MG63 (cell line): ENCODE results near the gene PTK6. TPM values are rescaled to one million over a fixed set of nuclear protein-coding genes. Genes with fewer than 3 reads are reported as not detected.
"Not testable (repeated sequence)": the region's sequence is repeated elsewhere in the genome, so short reads cannot be mapped to it uniquely, and the experiment has no call there.

ENCODE experiments used
- DNase-seq: peaks from one replicate; pipeline ENCODE4 v3.0.0-alpha.2; 2020
- H3K27me3 ChIP-seq: fragments of 250-450 bp; sonication (Bioruptor Pico); 2 replicates; pipeline ENCODE4 v1.5.1; 2020; ENCODE audit warnings: mild to moderate bottlenecking, moderate library complexity
- H3K36me3 ChIP-seq: fragments of 250-450 bp; sonication (Bioruptor Pico); 2 replicates; pipeline ENCODE4 v1.5.1; 2020; ENCODE audit warnings: mild to moderate bottlenecking, moderate library complexity
- H3K4me3 ChIP-seq: fragments of 250-450 bp; sonication (Bioruptor Pico); 2 replicates; pipeline ENCODE4 v1.5.1; 2020; ENCODE audit warnings: mild to moderate bottlenecking, moderate library complexity
- H3K9me3 ChIP-seq: fragments of 250-450 bp; sonication (Bioruptor Pico); 2 replicates; pipeline ENCODE4 v1.5.1; 2020; ENCODE audit warnings: mild to moderate bottlenecking, moderate library complexity
- total RNA-seq: library from RNA; depleted of rRNA; stranded (reverse); fragments of >200 nt; shearing (Covaris generic); gene quantifications from 2 replicates; pipeline ENCODE4 v1.2.3, GENCODE V29; 2014; ENCODE audit warnings: low replicate concordance; rRNA removed

PTK6 gene
- total RNA-seq, 1 experiment from 2014 or later, result 0.23 TPM

DNA sequence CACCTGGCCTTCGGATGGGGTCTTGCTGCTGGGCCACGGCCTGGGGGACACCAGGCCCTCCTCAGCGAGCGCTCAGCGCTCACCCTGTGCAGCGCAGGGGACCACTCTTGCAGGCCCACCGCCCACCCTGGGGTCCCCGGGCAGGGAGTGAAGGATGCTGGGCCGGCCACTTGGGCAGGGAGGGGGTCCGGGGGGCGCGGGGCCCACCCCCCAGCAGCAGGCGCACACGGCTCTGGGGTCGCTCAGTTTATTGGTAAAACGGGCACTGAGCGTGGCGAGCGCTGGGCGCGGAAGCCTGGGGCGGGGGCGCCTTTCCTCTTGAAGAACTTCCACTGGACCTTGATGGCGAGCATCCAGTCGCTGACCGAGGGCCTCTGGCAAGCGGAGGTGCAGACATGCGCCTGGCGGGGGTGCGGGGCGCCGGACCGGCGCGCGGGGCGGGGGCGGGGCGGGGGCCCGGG lies 49.4 kb downstream of the PTK6 start:
- DNase-seq, result no peak
- no peaks in the 10 kb centered on the region for H3K9me3 ChIP-seq
- H3K36me3 ChIP-seq, result no peaks in the 10 kb centered on the region

GRCh38 chr20:63487116-63487764 lies 49.9 kb downstream of the PTK6 start:
- no peak for DNase-seq
- Histone ChIP-seq H3K9me3 (no peaks in the 10 kb centered on the region), H3K27me3 (no peaks in the 10 kb centered on the region), H3K36me3 (no peaks in the 10 kb centered on the region), H3K4me3 (no peak overlapping the region)

More for the DNA sequence above, 49.4 kb downstream of the PTK6 start:
- Histone ChIP-seq H3K27me3 (no peaks in the 10 kb centered on the region), H3K4me3 (no peak overlapping the region)

DNA sequence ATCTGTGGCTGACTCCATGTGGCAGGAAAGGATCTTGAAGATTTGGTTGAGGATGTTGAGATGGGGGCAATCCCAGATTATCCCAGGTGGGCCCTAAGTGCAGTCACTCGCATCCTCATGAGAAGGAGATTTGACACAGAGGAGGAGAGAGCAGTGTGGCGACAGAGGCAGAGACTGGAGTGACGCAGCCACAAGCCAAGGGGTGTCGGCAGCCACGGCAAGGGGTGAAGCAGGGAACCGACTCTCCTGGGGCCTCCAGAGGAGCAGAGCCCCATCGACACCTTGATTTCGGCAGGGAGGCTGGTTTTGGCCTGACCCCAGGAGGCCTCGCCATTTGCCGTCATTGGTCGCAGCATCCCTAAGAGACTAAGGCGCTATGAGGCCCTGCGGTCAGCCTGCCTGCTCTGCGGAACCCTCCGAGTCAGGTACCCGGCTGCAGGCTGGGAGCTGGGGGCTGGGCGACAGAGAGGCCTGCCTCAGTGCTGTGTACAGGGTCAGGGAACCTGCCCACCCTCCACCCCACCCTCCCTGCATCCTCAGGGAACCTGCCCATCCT lies 50.8 kb downstream of the PTK6 start:
- Histone ChIP-seq H3K4me3 (no peak overlapping the region), H3K36me3 (no peaks in the 10 kb centered on the region), H3K27me3 (no peaks in the 10 kb centered on the region), H3K9me3 (no peaks in the 10 kb centered on the region)
- DNase-seq, result no peak

DNA sequence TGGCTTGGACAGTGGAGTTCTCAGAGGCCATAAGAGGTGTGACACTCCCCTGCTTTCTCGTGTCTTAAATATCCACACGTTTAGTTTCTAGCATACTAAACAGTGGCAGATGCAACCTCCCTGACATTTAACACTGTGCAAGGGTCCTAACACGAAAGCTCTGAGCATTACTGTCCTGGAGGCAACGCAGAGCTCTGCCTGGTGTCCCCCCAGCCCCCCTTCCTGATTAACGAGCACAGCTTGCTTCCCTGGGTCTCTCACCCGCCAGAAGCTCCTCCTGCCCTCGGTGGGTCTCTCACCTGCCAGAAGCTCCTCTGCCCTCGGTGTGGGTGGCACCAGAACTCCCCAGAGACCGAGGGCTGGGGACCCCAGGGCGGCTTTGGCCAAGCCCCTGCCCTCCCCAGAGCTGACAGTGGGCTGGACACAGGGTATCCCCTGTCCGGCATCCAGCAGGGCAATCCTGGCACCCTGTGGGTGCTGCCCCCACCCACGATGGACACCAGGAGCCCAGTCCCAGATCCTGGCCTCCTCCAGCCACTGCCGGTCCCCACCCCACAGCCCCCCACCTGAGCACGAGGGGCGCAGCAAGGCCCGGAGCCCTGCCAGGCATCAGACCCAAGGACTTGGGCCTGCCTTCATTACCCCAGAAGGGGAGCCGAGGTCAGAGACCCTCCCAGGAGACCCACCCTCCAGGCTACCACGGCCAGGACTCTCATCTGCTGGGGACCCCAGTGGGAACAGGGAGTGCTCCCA lies 52.3 kb downstream of the PTK6 start:
- Histone ChIP-seq H3K36me3 (no peaks in the 10 kb centered on the region), H3K4me3 (no peak overlapping the region), H3K27me3 (no peaks in the 10 kb centered on the region), H3K9me3 (no peaks in the 10 kb centered on the region)
- no peak for DNase-seq

GRCh38 chr20:63484236-63484635 lies 52.9 kb downstream of the PTK6 start:
- H3K27me3 ChIP-seq, result no peaks in the 10 kb centered on the region
- no peak overlapping the region for H3K4me3 ChIP-seq
- no peaks in the 10 kb centered on the region for H3K36me3 ChIP-seq
- H3K9me3 ChIP-seq, result no peaks in the 10 kb centered on the region
- no peak for DNase-seq

DNA sequence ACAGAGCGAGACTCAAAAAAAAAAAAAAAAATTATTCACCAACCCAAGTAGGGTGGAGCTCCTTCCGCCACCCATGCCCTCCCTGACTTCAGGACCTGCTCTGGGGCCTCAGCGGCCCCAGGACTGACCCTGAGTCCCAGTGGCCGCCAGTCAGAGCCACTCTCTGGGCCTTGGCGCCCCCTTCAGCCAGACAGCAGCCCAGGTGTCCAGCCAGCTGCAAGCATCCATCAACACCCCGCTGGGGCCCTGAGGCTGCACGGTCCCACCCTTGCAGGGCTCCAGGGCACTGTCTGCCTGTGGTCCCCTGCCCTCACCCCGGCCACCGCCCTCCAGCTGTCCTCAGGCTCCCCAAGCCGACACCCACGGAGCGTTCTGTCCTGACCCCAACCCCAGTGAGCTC lies 53.3 kb downstream of the PTK6 start:
- no peaks in the 10 kb centered on the region for H3K36me3 ChIP-seq
- no peaks in the 10 kb centered on the region for H3K27me3 ChIP-seq
- no peak overlapping the region for H3K4me3 ChIP-seq
- H3K9me3 ChIP-seq, result no peaks in the 10 kb centered on the region
- no peak for DNase-seq

DNA sequence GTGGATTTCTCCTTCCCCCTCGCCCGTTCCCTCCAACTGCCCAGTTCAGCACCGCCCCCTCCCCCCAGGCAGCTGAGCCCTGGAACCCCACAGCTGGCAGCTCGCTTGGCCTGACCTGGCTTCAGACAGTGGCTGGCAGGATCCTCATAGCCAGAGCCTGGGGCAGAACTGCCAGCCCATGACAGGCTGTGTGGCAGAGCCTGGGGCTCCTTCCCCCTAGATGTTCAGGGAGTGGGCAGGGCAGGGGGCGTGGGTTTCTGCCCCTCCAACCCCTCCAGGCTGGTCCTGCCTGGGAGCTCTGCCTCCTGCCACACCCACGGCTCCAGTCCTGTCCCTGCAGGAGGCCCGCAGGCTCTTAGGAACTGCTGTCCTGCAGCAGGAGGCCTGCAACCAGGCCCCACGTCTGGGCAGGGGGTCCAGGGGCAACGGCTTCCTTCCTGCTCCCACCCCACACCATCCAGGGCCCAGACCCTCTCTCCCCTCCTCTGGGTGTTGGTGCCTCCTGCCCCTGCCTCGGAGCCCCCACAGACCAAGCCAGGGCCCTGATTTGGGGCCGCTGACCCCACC lies 55.1 kb downstream of the PTK6 start:
- peaks cover 10% of the 10 kb centered on the region for H3K27me3 ChIP-seq
- no peaks in the 10 kb centered on the region for H3K9me3 ChIP-seq

DNA sequence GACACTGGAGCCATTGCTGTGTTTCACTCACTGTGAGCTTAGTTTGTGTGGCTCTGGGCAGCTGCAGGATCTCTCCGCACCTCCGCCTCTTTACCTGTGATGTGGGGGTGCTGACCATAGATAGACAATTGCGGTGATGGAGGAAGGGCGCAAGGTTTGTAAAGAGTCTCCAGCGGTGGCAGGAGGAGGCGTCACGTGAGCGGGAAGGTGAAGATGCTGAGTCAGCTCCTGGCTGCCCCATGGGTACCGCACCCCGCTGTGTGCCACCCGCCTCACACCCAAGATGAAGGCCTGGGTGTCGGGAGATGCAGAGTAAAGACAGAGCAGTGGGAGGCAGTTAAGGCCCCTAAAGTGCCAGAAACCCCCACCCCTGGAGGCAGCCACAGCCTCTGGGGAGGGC lies 55.7 kb downstream of the PTK6 start:
- DNase-seq, result no peak
- Histone ChIP-seq H3K4me3 (no peak overlapping the region), H3K36me3 (no peaks in the 10 kb centered on the region), H3K9me3 (no peaks in the 10 kb centered on the region), H3K27me3 (peaks cover 10% of the 10 kb centered on the region)

More for the DNA sequence above, 55.1 kb downstream of the PTK6 start:
- DNase-seq, result no peak
- no peak overlapping the region for H3K4me3 ChIP-seq
- no peaks in the 10 kb centered on the region for H3K36me3 ChIP-seq

- H3K4me3 ChIP-seq, DNase-seq, H3K36me3 ChIP-seq, H3K9me3 ChIP-seq: not testable (repeated sequence)
- H3K27me3 ChIP-seq, result peaks cover 23% of the 10 kb centered on the region
These were observed 57.3 kb downstream of the PTK6 start for GRCh38 chr20:63479695-63480419.

GRCh38 chr20:63478346-63479302 lies 58.6 kb downstream of the PTK6 start:
- H3K4me3 ChIP-seq, result no peak overlapping the region
- H3K36me3 ChIP-seq, result no peaks in the 10 kb centered on the region
- H3K9me3 ChIP-seq, result no peaks in the 10 kb centered on the region
- DNase-seq, result no peak
- peaks cover 35% of the 10 kb centered on the region for H3K27me3 ChIP-seq

Other genes with a start within 250 kb of the PTK6 start
- gene COL20A1, start 244.2 kb downstream of the PTK6 start, total RNA-seq, result not detected in 2 replicates
- gene CHRNA4, start 176.0 kb downstream of the PTK6 start, total RNA-seq, result not detected in 2 replicates
- 0.92 TPM in 1 of 2 replicates, not detected in the other for gene KCNQ2, start 64.7 kb downstream of the PTK6 start, total RNA-seq
- 62.5 and 113 TPM in 2 replicates for gene EEF1A2, start 38.3 kb downstream of the PTK6 start, total RNA-seq
- 21.4 and 40.1 TPM in 2 replicates for gene PPDPF, start 16.6 kb downstream of the PTK6 start, total RNA-seq
- not detected in 2 replicates for gene SRMS, start 10.4 kb upstream of the PTK6 start, total RNA-seq
- not detected in 2 replicates for gene FNDC11, start 16.8 kb upstream of the PTK6 start, total RNA-seq
- gene HELZ2, start 36.9 kb upstream of the PTK6 start, total RNA-seq, result 26.4 and 34.4 TPM in 2 replicates
- gene GMEB2, start 89.7 kb upstream of the PTK6 start, total RNA-seq, result 27.7 and 33.2 TPM in 2 replicates
- 71.2 and 98.0 TPM in 2 replicates for gene STMN3, start 116.0 kb upstream of the PTK6 start, total RNA-seq
- gene RTEL1, start 120.9 kb upstream of the PTK6 start, total RNA-seq, result 13.4 and 22.7 TPM in 2 replicates
- not detected in 2 replicates for gene TNFRSF6B, start 159.3 kb upstream of the PTK6 start, total RNA-seq
- 39.5 and 66.1 TPM in 2 replicates for gene ARFRP1, start 170.6 kb upstream of the PTK6 start, total RNA-seq
- 23.9 and 46.2 TPM in 2 replicates for gene ZGPAT, start 170.7 kb upstream of the PTK6 start, total RNA-seq
- 2.8 and 5.7 TPM in 2 replicates for gene LIME1, start 199.3 kb upstream of the PTK6 start, total RNA-seq
- 49.0 and 123 TPM in 2 replicates for gene SLC2A4RG, start 202.4 kb upstream of the PTK6 start, total RNA-seq